ENCODE measurements around the gene SENP7.
A peak's percentile ranks its signal among the peaks of the same experiment; 100 is the strongest.

SENP7 gene

DNA sequence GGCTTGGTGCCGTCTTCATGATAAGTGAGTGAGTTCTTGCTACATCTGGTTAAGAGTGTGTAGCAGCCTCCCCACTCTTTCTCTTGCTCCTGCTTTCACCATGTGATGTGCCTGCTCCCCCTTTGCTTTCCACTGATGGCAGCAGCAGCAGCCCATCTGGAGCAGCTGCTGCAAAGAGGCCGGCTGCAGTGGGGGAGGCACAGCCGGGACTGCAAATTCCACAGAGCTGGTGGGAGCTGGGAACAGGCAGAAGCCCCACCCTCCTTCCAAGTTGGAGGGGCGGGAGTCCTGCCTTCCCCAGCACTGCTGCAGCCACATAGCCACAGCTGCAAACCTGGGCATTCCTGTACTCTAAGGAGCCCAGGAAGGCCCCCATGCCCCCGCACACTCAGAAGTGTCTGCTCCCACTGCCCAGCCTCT lies 129.8 kb downstream of the SENP7 start:
- no peak for DNase-seq (ENCODE audit: low spot score)
- ChIA-PET CTCF (no interaction called here), POLR2A (ENCODE audit: low non-redundant PET) (no interaction called here)
- H3K27ac ChIP-seq, result no peak overlapping the region
- TF ChIP-seq, protein P1, sequence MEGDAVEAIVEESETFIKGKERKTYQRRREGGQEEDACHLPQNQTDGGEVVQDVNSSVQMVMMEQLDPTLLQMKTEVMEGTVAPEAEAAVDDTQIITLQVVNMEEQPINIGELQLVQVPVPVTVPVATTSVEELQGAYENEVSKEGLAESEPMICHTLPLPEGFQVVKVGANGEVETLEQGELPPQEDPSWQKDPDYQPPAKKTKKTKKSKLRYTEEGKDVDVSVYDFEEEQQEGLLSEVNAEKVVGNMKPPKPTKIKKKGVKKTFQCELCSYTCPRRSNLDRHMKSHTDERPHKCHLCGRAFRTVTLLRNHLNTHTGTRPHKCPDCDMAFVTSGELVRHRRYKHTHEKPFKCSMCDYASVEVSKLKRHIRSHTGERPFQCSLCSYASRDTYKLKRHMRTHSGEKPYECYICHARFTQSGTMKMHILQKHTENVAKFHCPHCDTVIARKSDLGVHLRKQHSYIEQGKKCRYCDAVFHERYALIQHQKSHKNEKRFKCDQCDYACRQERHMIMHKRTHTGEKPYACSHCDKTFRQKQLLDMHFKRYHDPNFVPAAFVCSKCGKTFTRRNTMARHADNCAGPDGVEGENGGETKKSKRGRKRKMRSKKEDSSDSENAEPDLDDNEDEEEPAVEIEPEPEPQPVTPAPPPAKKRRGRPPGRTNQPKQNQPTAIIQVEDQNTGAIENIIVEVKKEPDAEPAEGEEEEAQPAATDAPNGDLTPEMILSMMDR (conservative IDR thresholded peaks at IDR 0.05; ENCODE audit: low read depth), result no peak

DNA sequence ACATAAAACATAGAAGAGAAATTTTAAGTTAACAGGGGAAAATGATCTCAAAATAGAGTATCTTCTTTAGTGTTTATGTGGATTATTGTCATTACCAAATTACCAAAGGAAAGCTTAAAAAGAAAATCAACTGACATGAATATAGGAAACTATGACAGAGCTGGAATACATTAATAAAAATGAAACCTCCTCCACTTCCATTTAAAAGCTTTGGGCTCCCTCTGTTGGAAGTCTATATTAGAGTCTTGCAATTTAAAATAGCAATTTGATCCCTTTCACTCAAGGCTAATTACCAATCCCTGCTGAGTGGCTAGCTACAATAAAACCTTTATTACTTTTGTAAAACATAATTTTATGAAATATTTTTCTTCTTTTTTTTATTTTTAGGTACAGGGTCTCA lies 131.2 kb downstream of the SENP7 start:
- CTCF ChIA-PET, result no interaction called here
- peak; percentile 14 for DNase-seq (ENCODE audit: low spot score)
- POLR2A ChIA-PET (ENCODE audit: low non-redundant PET), result no interaction called here
- TF ChIP-seq, protein P1 (conservative IDR thresholded peaks at IDR 0.05; ENCODE audit: low read depth), result peak; percentile 20; the same call in 1 of the 2 replicates
- H3K27ac ChIP-seq, result no peak overlapping the region

GRCh38 chr3:101379658-101380376 lies 133.2 kb downstream of the SENP7 start:
- POLR2A ChIA-PET (ENCODE audit: low non-redundant PET), result no interaction called here
- H3K27ac ChIP-seq, result no peak overlapping the region
- CTCF ChIA-PET, result no interaction called here
- TF ChIP-seq, protein P1 (conservative IDR thresholded peaks at IDR 0.05; ENCODE audit: low read depth), result no peak
- DNase-seq (ENCODE audit: low spot score), result no peak

DNA sequence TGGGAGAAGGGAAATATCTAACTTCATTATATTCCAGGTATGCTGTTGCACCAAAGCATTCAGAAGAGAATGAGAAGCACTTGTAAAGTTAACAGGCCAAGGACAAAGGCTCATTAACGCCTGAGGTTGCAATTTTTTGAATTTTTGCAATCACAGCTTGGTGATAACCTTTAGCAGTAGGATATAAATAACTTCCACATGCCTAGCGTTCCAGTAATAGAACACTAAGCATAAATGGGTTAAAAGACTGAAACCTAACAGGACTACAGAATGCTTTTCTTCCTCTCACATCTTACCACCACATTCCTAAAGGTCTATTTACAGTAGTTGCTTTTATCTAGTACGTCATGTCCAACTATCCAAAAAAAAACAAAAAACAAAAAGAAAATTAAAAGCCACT lies 135.2 kb downstream of the SENP7 start:
- TF ChIP-seq, protein P1 (conservative IDR thresholded peaks at IDR 0.05; ENCODE audit: low read depth), result no peak
- POLR2A ChIA-PET (ENCODE audit: low non-redundant PET), result no interaction called here
- H3K27ac ChIP-seq, result no peak overlapping the region
- no peak for DNase-seq (ENCODE audit: low spot score)
- CTCF ChIA-PET, result no interaction called here

DNA sequence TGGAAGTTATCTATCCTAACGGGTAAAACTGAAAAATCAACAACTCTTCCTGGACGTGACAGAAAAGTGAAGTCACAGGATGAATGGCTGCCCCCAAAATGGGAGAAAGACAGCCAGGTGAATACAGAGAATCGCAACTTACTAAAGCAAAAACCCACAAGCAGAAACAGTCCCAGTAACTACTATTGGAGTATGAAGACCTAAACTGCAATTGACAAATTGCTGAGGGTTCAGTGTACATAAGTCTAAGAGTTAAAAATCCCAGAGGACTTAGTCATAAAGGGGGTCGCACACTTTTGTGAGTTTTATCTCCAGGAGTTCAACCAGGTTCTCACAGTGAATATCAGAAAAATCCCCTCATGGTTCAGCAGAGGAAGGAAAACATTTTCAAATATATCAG lies 135.8 kb downstream of the SENP7 start:
- no peak for DNase-seq (ENCODE audit: low spot score)
- ChIA-PET CTCF (interaction anchor here (0.6 kb wide), 1 partner anchor 539 kb away, joined by 3 read pairs; no protein-coding TSS in a partner anchor), POLR2A (ENCODE audit: low non-redundant PET) (no interaction called here)
- TF ChIP-seq, protein P1 (conservative IDR thresholded peaks at IDR 0.05; ENCODE audit: low read depth), result no peak
- H3K27ac ChIP-seq, result no peak overlapping the region

DNA sequence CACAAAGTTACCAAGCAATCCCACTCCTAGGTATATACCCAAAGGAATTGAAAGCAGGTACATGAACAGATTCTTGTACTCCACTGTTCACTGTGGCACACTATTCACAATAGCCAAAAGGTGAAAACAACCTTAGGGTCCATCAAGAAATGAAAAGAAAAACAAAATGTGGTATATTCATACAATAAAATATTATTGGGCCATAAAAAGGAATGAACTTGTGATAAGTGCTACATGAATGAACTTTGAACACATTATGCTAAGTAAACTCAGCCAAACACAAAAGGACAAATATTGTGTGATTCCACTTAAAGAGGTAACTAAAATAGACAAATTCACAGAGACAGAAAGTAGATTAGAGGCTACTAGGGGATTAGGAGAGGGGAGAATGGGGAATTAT lies 137.4 kb downstream of the SENP7 start:
- ChIA-PET POLR2A (ENCODE audit: low non-redundant PET) (no interaction called here), CTCF (interaction anchor here (0.7 kb wide), 1 partner anchor 101 kb away, joined by 3 read pairs; no protein-coding TSS in a partner anchor)
- H3K27ac ChIP-seq, result no peak overlapping the region
- no peak for DNase-seq (ENCODE audit: low spot score)
- TF ChIP-seq, protein P1 (conservative IDR thresholded peaks at IDR 0.05; ENCODE audit: low read depth), result no peak
